Endodermal cell (in vitro differentiated cells): ENCODE results near the gene TBXAS1. TPM values are rescaled to one million over a fixed set of nuclear protein-coding genes. Genes with fewer than 3 reads are reported as not detected.

ENCODE experiments used
- DNase-seq: peaks from one replicate; pipeline ENCODE4 v3.0.0-alpha.2; 2017
- H3K27ac ChIP-seq: 2 replicates; pipeline ENCODE4 v1.5.1; 2013; ENCODE audit warnings: mild to moderate bottlenecking, low read depth, low read length, moderate library complexity
- H3K27me3 ChIP-seq: 2 replicates; pipeline ENCODE4 v1.6.1; 2013; ENCODE audit warnings: mild to moderate bottlenecking, low read length, moderate library complexity; ENCODE audit not compliant: insufficient read depth, control insufficient read depth, poor library complexity, severe bottlenecking
- H3K36me3 ChIP-seq: 2 replicates; pipeline ENCODE4 v1.7.0; 2013; ENCODE audit warnings: mild to moderate bottlenecking, low read length, moderate library complexity; ENCODE audit not compliant: control insufficient read depth, insufficient read depth
- H3K4me1 ChIP-seq: one replicate; pipeline ENCODE4 v1.7.0; 2013; ENCODE audit warnings: low read length; ENCODE audit not compliant: control insufficient read depth, insufficient read depth
- H3K4me3 ChIP-seq: 2 replicates; pipeline ENCODE4 v1.5.1; 2013; ENCODE audit warnings: mild to moderate bottlenecking, low read length, moderate library complexity
- H3K9ac ChIP-seq: 2 replicates; pipeline ENCODE4 v1.6.1; 2013; ENCODE audit warnings: mild to moderate bottlenecking, low read length, moderate library complexity; ENCODE audit not compliant: poor library complexity, severe bottlenecking; ENCODE audit errors: extremely low read depth
- H3K9me3 ChIP-seq: 2 replicates; pipeline ENCODE4 v1.6.1; 2013; ENCODE audit warnings: mild to moderate bottlenecking, low read length, moderate library complexity; ENCODE audit not compliant: control insufficient read depth
- H3K27ac Mint-ChIP-seq: 2 replicates; pipeline ENCODE4 v1.8.0; 2020; ENCODE audit warnings: mixed read lengths
- H3K27me3 Mint-ChIP-seq: 2 replicates; pipeline ENCODE4 v1.8.0; 2021; ENCODE audit warnings: mild to moderate bottlenecking, mixed read lengths; ENCODE audit not compliant: insufficient read depth
- H3K36me3 Mint-ChIP-seq: 2 replicates; pipeline ENCODE4 v1.8.0; 2020; ENCODE audit warnings: low read depth, mixed read lengths
- H3K4me1 Mint-ChIP-seq: 2 replicates; pipeline ENCODE4 v1.8.0; 2020; ENCODE audit warnings: mixed read lengths
- H3K4me3 Mint-ChIP-seq: 2 replicates; pipeline ENCODE4 v1.8.0; 2020; ENCODE audit warnings: mild to moderate bottlenecking, moderate library complexity, mixed read lengths
- H3K9me3 Mint-ChIP-seq: 2 replicates; pipeline ENCODE4 v1.8.0; 2020; ENCODE audit warnings: mild to moderate bottlenecking, mixed read lengths
- WGBS, 2 experiments: methylation state at CpG; one replicate each; pipeline versions ENCODE4 v1.1.5 to v1.1.7; 2013; ENCODE audit warnings: missing lambda C conversion rate in 2 of 2, mixed read lengths in 1 of 2; ENCODE audit not compliant: insufficient coverage in 1 of 2, insufficient read length in 1 of 2; 5-methylcytosine and 5-hydroxymethylcytosine counted together
- total RNA-seq, 2 donors: library from RNA; stranded (reverse); fragmentation: NEBNext Ultra II Directional in 1 of 2; extraction: Animal tissue kit (Norgen Biotek cat#: 25700) in 1 of 2; gene quantifications; 2 replicates in 1 of 2; 3 replicates in 1 of 2; pipeline ENCODE4 v1.2.1, GENCODE V29; 2021
- TF ChIP-seq, protein P1 (sequence below): fragments of 200-600 bp; sonication (generic); conservative IDR thresholded peaks from 2 replicates; pipeline ENCODE4 v1.5.0; 2021; ENCODE audit warnings: antibody characterized with exemption, mild to moderate bottlenecking

Gene TBXAS1
- total RNA-seq, 2 donors from 2014 or later, result 7.6 to 13.5 TPM

DNA sequence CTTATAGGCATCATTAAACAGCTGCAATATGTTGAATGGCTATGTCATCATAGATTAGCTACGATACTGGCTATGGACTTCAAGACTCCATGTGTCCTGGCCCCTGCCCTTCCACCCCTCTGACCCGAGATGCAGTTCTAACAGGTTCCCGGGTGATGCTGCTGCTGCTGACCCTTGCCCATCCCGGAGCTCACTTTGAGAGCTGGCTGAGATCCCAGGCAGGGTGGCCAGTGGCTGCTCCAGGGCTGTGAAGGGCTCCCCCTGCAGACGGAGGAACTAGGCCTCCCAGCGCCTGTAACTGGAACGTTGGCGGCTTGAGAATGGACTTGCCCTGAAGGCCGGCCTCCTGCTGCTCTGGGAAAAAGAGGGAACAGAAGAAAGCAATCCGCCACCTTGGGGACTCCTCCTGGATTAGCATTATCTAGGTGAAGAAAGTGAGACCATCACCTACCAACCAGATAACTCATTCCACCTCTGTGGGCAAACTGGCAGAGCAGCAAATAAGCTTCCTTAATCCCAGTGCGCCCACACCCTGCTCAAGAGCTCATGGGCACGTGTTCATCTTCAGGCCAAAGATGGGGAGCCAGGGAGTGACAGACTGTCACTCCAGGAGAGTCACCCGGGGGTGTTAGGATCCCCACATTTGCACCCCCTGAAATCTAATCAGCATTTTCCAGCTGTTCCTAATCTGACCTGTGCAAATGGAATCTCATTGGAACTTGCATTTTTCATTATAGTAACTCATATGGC, 176.9 kb downstream of the TBXAS1 start:
- Mint-ChIP-seq H3K36me3 (no peaks in the 10 kb centered on the region), H3K4me1 (peaks cover 8% of the 10 kb centered on the region), H3K9me3 (no peaks in the 10 kb centered on the region), H3K27ac (no peak overlapping the region), H3K27me3 (peaks cover 4% of the 10 kb centered on the region), H3K4me3 (no peak overlapping the region)
- TF ChIP-seq, protein P1, sequence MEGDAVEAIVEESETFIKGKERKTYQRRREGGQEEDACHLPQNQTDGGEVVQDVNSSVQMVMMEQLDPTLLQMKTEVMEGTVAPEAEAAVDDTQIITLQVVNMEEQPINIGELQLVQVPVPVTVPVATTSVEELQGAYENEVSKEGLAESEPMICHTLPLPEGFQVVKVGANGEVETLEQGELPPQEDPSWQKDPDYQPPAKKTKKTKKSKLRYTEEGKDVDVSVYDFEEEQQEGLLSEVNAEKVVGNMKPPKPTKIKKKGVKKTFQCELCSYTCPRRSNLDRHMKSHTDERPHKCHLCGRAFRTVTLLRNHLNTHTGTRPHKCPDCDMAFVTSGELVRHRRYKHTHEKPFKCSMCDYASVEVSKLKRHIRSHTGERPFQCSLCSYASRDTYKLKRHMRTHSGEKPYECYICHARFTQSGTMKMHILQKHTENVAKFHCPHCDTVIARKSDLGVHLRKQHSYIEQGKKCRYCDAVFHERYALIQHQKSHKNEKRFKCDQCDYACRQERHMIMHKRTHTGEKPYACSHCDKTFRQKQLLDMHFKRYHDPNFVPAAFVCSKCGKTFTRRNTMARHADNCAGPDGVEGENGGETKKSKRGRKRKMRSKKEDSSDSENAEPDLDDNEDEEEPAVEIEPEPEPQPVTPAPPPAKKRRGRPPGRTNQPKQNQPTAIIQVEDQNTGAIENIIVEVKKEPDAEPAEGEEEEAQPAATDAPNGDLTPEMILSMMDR, result peak; percentile 87
- H3K4me1 ChIP-seq, result no peaks in the 10 kb centered on the region
- 59 to 71% methylated on average over 4 to 13 of the region's 13 CpGs for WGBS, 2 experiments
- peak; percentile 96 for DNase-seq
- H3K36me3 ChIP-seq, result no peaks in the 10 kb centered on the region
- H3K27me3 ChIP-seq, result no peaks in the 10 kb centered on the region
- no peak overlapping the region for H3K27ac ChIP-seq
- H3K9ac ChIP-seq, result no peak overlapping the region
- no peak overlapping the region for H3K4me3 ChIP-seq
- H3K9me3 ChIP-seq, result no peaks in the 10 kb centered on the region

DNA sequence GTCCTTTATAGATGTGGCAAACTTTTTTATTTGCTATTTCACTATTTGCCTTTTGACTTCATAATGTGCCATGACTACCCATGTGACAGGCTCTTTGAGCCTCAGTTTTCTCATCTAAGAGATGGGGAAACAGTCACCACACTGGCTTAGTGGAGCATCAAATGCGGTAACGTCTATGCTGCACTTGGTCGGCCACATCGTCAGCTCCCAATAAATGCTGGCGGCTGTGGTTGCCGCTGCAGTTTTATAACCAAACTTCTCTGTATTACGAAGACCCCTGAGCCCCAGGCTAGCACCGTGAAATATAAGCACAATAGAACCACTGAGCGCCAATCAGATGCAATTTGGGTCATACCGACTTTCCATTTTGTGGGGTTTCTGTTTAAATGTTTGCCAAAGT, 177.5 kb downstream of the TBXAS1 start:
- Histone ChIP-seq H3K27ac (no peak overlapping the region), H3K4me3 (no peak overlapping the region), H3K4me1 (no peaks in the 10 kb centered on the region), H3K9ac (no peak overlapping the region), H3K9me3 (no peaks in the 10 kb centered on the region), H3K36me3 (no peaks in the 10 kb centered on the region), H3K27me3 (no peaks in the 10 kb centered on the region)
- no peaks in the 10 kb centered on the region for H3K9me3 Mint-ChIP-seq
- 95% methylated on average over 10 of the region's 10 CpGs for WGBS, 2 experiments
- TF ChIP-seq, protein P1, result no peak
- DNase-seq, result no peak
- no peak overlapping the region for H3K4me3 Mint-ChIP-seq
- peaks cover 4% of the 10 kb centered on the region for H3K27me3 Mint-ChIP-seq
- H3K36me3 Mint-ChIP-seq, result no peaks in the 10 kb centered on the region
- no peak overlapping the region for H3K27ac Mint-ChIP-seq
- H3K4me1 Mint-ChIP-seq, result peaks cover 13% of the 10 kb centered on the region

DNA sequence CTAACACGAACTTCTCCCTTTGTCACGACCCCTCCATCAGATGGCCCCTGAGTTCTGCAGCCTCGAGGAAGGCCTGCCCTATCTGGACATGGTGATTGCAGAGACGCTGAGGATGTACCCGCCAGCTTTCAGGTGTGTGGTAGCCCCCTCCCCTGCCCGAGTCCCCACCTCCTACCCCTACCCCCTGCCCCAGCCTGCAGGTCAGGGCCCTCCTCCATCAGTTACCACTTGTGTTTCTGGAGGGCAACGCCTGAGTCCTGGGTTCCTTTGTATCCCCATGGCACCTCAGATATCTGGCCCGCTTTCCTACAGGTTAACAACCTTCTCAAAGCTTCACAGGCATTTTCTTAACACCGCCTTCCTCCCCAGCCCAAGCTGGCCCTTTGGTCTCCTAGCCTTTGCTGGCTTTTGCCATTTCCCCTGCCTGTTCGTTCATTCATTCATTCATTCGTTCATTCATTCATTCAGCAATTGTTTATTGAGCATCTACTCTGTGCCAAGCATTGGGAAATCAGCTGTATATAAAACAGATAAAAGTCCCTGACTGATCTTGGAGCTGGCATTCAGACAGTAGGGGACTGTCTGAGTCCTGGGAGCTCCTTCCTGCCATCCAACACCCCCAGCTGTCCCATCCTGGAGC, 178.1 kb downstream of the TBXAS1 start:
- H3K9ac ChIP-seq, result no peak overlapping the region
- no peaks in the 10 kb centered on the region for H3K36me3 ChIP-seq
- H3K27ac ChIP-seq, result no peak overlapping the region
- no peak for DNase-seq
- WGBS, 2 experiments, result 90 to 97% methylated on average over 8 to 11 of the region's 11 CpGs
- Mint-ChIP-seq H3K27me3 (peaks cover 4% of the 10 kb centered on the region), H3K27ac (no peak overlapping the region), H3K4me1 (peaks cover 17% of the 10 kb centered on the region), H3K9me3 (no peaks in the 10 kb centered on the region), H3K36me3 (no peaks in the 10 kb centered on the region), H3K4me3 (no peak overlapping the region)
- H3K9me3 ChIP-seq, result no peaks in the 10 kb centered on the region
- H3K27me3 ChIP-seq, result no peaks in the 10 kb centered on the region
- no peaks in the 10 kb centered on the region for H3K4me1 ChIP-seq
- no peak overlapping the region for H3K4me3 ChIP-seq
- TF ChIP-seq, protein P1, result no peak
